K562 (cell line): ENCODE results near the gene RBPJ.

ENCODE experiments used
- RBM34 ChIP-seq: fragments of 200-400 bp; formaldehyde crosslinking; IDR thresholded peaks from 2 replicates; pipeline ENCODE4 v1.6.1; 2018; ENCODE audit warnings: low read length, borderline replicate concordance; ENCODE audit not compliant: insufficient read depth
- ZFP30 ChIP-seq: fragments of 250-450 bp; sonication (Bioruptor Pico); IDR thresholded peaks from 2 replicates; pipeline ENCODE4 v1.8.0; 2022; ENCODE audit warnings: moderate library complexity, mild to moderate bottlenecking, inconsistent platforms, borderline replicate concordance
- ZNF766 ChIP-seq: fragments of 200-800 bp; sonication (Bioruptor generic); conservative IDR thresholded peaks from 2 replicates; pipeline ENCODE4 v1.6.1; 2016; ENCODE audit warnings: missing genetic modification characterization, missing compliant biosample characterization
- TF ChIP-seq, protein P1 (sequence below), 3 experiments: IDR thresholded peaks in 2 of 3; conservative IDR thresholded peaks in 1 of 3; 2 replicates each; pipeline ENCODE4 v1.5.1; 2011 to 2012; ENCODE audit warnings: low read length in 3 of 3, mild to moderate bottlenecking in 3 of 3, control low read depth in 2 of 3, improper control_type of control experiment in 1 of 3, inconsistent platforms in 1 of 3, low read depth in 1 of 3, mixed read lengths in 1 of 3, moderate library complexity in 1 of 3; ENCODE audit not compliant: insufficient read depth in 2 of 3

DNA sequence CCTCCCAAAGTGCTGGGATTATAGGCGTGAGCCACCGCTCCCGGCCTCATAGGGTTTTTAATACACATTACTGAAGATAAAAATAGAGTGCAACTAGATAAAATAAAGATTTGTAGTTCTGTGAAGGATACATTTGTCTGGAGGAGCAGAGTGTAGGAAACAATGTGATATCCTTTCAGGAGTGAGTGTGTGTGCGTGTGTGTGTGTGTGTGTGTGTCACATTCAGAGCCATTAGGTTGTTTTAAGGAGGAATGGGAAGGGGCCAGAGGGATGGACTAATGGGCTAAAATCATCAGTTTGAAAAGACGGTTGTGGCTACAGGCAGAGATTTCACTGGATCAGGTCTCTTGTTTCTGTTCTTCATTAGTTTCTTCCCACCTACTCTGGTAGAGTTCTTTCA lies 40.0 kb downstream of the RBPJ start:
- TF ChIP-seq RBM34 (no peak), ZNF766 (CRISPR knock-in tag) (no peak), ZFP30 (no peak)
- TF ChIP-seq, protein P1, sequence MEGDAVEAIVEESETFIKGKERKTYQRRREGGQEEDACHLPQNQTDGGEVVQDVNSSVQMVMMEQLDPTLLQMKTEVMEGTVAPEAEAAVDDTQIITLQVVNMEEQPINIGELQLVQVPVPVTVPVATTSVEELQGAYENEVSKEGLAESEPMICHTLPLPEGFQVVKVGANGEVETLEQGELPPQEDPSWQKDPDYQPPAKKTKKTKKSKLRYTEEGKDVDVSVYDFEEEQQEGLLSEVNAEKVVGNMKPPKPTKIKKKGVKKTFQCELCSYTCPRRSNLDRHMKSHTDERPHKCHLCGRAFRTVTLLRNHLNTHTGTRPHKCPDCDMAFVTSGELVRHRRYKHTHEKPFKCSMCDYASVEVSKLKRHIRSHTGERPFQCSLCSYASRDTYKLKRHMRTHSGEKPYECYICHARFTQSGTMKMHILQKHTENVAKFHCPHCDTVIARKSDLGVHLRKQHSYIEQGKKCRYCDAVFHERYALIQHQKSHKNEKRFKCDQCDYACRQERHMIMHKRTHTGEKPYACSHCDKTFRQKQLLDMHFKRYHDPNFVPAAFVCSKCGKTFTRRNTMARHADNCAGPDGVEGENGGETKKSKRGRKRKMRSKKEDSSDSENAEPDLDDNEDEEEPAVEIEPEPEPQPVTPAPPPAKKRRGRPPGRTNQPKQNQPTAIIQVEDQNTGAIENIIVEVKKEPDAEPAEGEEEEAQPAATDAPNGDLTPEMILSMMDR (IDR thresholded peaks at IDR 0.05 in 2 of 3, conservative IDR thresholded peaks at IDR 0.05 in 1 of 3; ENCODE audit: insufficient read depth in 2 of 3, low read depth in 1 of 3, low read length in 3 of 3) = no peak
